ENCODE data around the gene GRK1.

The GRK1 gene

DNA sequence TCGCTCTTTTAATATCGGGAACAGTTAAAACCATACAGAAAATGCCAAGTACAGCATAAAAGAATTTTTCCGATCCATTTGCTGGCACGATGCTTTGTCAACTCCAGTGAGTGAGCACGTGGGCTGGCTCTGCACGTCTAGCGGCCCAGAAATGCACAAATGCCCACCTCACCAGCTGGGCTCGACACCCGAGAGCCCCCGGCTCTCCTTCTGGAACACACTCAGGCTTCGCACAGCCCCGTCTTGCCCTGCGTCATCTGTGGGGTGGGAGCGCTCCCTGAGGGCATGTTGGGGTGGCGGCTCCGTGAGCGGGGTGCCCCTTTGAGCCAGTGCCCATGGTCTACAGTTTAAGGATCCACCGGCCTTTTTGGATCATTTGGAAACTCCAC is 33.5 kb upstream of the GRK1 start:
- no peak for DNase-seq

- no peak for DNase-seq
Measured at GRCh38 chr13:113634279-113635047, 32.6 kb upstream of the GRK1 start.

GRCh38 chr13:113635048-113635420 is 32.0 kb upstream of the GRK1 start:
- no peak for DNase-seq

DNA sequence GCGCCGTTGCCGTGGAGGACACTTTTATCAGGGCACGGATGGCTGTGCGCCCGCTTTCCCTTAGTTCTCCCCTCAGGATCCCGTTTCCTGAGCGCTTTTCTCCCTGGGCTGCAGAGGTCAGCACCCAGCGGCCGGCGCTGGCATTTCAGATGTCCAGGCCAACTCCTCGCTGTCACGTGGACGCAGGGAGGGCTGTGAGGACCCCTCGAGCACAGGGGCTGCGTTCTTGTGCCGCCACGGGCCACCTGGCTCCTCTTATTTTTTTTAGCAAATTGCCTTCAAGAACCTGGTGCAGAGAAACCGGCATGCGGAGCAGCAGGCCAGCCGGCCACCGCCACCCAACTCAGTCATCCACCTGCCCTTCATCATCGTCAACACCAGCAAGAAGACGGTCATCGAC is 31.3 kb upstream of the GRK1 start:
- DNase-seq = no peak

GRCh38 chr13:113636266-113636963 is 30.6 kb upstream of the GRK1 start:
- DNase-seq = no peak

- no peak for DNase-seq
Measured at GRCh38 chr13:113637262-113638160, 29.5 kb upstream of the GRK1 start.

DNA sequence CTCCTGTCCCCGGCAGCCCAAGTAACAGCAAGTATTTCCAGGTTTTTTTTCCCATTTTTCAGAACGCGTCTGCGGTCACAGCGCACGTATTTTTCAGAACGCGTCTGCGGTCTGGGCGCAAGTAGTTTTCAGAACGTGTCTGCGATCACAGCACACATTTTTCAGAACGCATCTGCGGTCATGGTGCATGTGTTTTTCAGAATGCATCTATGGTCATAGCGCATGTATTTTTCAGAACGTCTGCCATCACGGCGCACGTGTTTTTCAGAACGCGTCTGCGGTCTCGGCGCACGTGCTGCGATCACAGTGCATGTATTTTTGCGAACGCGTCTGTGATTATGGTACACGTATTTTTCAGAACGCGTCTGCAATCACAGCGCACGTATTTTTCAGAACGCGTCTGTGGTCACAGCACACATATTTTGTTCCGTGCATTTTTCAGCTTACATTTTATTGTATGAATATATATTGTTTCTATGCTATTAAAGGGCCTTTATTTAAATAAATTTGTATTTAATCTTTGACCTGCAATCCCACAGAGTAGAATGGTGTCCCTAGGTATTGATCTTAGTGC is 28.8 kb upstream of the GRK1 start:
- DNase-seq = no peak

- DNase-seq = no peak
Measured at GRCh38 chr13:113638806-113639205, 28.2 kb upstream of the GRK1 start.

DNA sequence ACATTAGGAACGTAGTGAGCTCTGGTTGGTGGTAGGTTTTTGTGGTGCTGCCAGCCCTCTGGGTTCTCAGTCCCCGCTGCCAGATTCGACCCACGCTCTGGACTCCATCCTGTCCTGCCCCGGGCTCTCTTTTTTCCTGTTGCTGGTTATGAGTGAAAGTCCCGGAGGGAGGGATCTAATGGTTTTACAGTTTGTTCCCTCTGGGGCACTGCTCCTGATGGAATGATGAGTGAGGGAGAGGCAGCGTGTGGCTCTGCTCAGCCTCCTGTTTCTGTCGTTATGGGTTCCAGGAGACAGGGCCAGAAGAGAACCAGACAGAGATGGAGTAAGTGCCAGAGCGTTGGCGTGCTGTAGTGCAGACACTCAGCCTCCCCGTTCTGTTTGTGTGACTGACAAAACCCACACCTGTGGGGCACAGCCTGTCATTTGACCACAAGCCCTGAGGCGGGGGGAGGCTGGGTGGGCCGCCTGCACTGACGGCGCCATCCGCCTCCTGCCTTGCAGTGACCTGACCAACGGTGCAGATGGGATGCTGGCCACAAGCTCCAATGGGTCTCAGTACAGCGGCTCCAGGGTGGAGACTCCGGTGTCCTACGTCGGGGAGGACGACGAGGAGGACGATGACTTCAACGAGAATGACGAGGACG is 27.3 kb upstream of the GRK1 start:
- no peak for DNase-seq

GRCh38 chr13:113641426-113641825 is 25.6 kb upstream of the GRK1 start:
- no peak for DNase-seq

- DNase-seq = no peak
Measured at GRCh38 chr13:113642563-113642962, 24.5 kb upstream of the GRK1 start.

- DNase-seq = no peak
Measured at GRCh38 chr13:113643593-113643992, 23.4 kb upstream of the GRK1 start.

DNA sequence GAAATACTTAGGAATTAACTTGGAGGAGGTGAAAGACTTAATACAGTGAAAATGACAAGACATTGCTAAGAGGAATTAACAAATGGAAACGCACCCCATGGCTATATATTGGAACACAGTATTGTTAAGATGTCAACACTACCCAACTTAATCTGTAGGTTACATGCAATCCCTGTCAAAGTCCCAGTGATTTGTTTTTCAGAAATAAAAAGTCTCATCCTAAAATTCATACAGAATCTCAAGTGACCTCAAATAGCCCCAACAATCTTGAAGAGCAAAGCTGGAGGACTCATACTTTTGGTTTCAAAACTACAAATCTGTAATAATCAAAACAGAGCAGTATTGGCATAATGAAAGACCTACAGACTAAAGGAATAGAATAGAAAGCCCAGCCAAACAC is 22.2 kb upstream of the GRK1 start:
- DNase-seq = no peak

- no peak for DNase-seq
Measured at GRCh38 chr13:113645329-113645728, 21.7 kb upstream of the GRK1 start.

DNA sequence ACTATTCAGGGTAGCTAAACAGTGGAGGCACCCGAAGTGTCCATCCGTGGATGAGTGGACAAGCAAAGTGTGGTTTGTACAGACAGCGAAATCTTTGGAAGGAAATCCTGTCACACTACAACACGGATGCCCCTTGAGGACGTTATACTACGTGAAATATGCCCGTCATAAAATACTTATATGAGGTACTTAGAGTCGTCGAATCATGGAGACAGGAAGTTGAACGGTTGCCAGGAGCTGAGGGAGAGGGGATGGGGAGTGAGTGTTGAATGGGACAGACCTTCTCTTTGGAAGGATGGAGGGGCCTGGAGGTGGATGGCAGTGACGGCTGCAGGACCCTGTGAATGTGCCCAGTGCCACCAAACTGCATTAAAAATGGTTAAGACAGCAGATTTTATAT is 20.6 kb upstream of the GRK1 start:
- no peak for DNase-seq

DNA sequence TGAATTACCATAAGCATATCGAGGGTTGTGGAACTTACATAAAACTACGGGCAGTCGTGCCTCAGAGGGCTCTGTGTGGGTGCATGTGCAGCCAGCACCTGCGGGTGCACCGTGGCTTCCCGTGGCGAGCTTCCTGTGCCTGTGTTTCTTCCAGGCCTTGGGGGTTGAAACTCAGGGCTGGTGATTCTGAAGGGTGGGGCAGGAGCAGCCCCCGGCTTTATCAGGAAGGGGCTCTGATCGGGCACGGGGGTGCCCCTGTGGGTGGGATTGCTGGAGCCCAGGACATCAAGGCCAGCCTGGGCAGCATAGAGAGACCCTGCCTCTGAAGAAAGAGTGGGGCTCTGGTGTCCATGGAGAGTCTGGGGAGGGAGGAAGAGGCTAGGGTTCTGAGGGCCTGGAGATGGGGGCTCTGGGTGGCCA is 20.1 kb upstream of the GRK1 start:
- DNase-seq = no peak

GRCh38 chr13:113647351-113648215 is 19.4 kb upstream of the GRK1 start:
- no peak for DNase-seq

GRCh38 chr13:113648216-113648610 is 18.8 kb upstream of the GRK1 start:
- no peak for DNase-seq

DNA sequence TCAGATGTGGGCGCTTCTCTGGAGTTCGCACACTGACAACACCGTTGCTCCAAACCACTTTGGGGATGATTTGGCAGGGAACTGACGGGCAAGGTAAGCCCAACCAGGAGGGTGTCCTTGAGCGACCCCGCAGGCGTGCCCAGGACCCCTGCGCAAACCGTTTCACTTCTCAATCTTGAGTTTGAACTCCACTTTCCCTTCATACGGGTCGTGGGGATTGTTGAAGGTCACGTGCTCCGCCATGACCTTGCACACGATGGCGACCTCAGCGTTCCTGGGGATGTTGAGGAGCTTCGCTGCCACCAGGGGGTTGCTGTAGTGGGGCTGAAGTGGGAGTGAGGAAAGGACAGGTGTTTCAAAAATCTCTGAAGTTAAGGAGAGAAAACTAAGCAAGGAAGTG is 17.8 kb upstream of the GRK1 start:
- no peak for DNase-seq

DNA sequence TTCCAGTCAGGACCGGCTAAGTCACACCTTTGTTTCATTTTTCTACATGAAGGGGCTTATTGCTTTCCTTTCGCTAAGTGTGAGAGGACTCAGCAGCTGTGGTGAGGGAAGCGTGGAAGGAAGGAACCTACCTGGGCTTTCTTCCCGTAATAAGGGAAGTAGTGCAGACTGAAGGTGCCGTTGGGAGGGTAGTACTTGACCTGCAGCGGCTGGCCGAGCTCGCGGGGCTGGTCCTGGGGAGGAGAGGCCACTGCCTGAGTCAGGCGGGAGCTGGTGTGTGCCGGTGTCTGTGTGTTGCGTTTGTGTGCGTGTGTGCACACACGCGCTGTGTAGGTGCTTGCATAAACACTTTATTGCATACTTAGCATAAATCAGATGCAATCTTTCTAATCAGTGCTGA is 16.7 kb upstream of the GRK1 start:
- DNase-seq = no peak

- no peak for DNase-seq
Measured at GRCh38 chr13:113650731-113651148, 16.3 kb upstream of the GRK1 start.

Data from GOT3 (cell line).